Hypothalamus (tissue), 51 donors: ENCODE data around the gene ZNF582.
A peak's percentile ranks its signal among the peaks of the same experiment; 100 is the strongest.
"Not testable (repeated sequence)": the region's sequence is repeated elsewhere in the genome, so short reads cannot be mapped to it uniquely, and the experiment has no call there.

Experiments used
- DNase-seq, 51 donors: peaks; one replicate each; lab custom pipeline; 2025; lab: John Stamatoyannopoulos, UW

Gene ZNF582

GRCh38 chr19:56355517-56355916 lies 37.8 kb downstream of the ZNF582 start:
- DNase-seq, result no peak

GRCh38 chr19:56351208-56351607 lies 42.1 kb downstream of the ZNF582 start:
- DNase-seq, result no peak

GRCh38 chr19:56350416-56351045 lies 42.8 kb downstream of the ZNF582 start:
- peak in 1 of 51 donors; percentile 3 for DNase-seq

- no peak for DNase-seq
These were observed 45.0 kb downstream of the ZNF582 start for GRCh38 chr19:56348289-56348877.

GRCh38 chr19:56347163-56347778 lies 46.1 kb downstream of the ZNF582 start:
- no peak for DNase-seq

GRCh38 chr19:56341948-56342347 lies 51.4 kb downstream of the ZNF582 start:
- DNase-seq, result no peak

GRCh38 chr19:56339031-56339430 lies 54.3 kb downstream of the ZNF582 start:
- not testable (repeated sequence) for DNase-seq

GRCh38 chr19:56337077-56337476 lies 56.3 kb downstream of the ZNF582 start:
- not testable (repeated sequence) for DNase-seq

GRCh38 chr19:56335371-56335770 lies 58.0 kb downstream of the ZNF582 start:
- DNase-seq, result not testable (repeated sequence)

GRCh38 chr19:56333506-56333905 lies 59.8 kb downstream of the ZNF582 start:
- DNase-seq, result no peak
